ENCODE results near the gene BPGM. TPM values are rescaled to one million over a fixed set of nuclear protein-coding genes. Genes with fewer than 3 reads are reported as not detected.
A peak's percentile ranks its signal among the peaks of the same experiment; 100 is the strongest.

Gene BPGM
- total RNA-seq, 1 donor from 2014 or later, result 11.6 TPM

- Mint-ChIP-seq H3K27me3 (ENCODE audit: unreplicated experiment) (no peaks in the 10 kb centered on the region), H3K27ac (ENCODE audit: unreplicated experiment) (peak overlapping the region; percentile 84), H3K4me3 (ENCODE audit: unreplicated experiment) (no peak overlapping the region), H3K9me3 (ENCODE audit: unreplicated experiment) (no peaks in the 10 kb centered on the region), H3K4me1 (ENCODE audit: unreplicated experiment) (peaks cover 62% of the 10 kb centered on the region), H3K36me3 (ENCODE audit: unreplicated experiment) (no peaks in the 10 kb centered on the region)
- no peak for DNase-seq (ENCODE audit: extremely low spot score, unreplicated experiment)
- no peak for TF ChIP-seq CTCF (IDR thresholded peaks at IDR 0.05)
Measured at GRCh38 chr7:134709197-134709596, 62.5 kb downstream of the BPGM start.

GRCh38 chr7:134710511-134710853 lies 63.8 kb downstream of the BPGM start:
- Mint-ChIP-seq H3K27me3 (ENCODE audit: unreplicated experiment) (no peaks in the 10 kb centered on the region), H3K9me3 (ENCODE audit: unreplicated experiment) (no peaks in the 10 kb centered on the region), H3K36me3 (ENCODE audit: unreplicated experiment) (no peaks in the 10 kb centered on the region), H3K4me1 (ENCODE audit: unreplicated experiment) (peaks cover 60% of the 10 kb centered on the region), H3K27ac (ENCODE audit: unreplicated experiment) (peak overlapping the region; percentile 68), H3K4me3 (ENCODE audit: unreplicated experiment) (no peak overlapping the region)
- no peak for TF ChIP-seq CTCF (IDR thresholded peaks at IDR 0.05)
- no peak for DNase-seq (ENCODE audit: extremely low spot score, unreplicated experiment)

- no peak for DNase-seq (ENCODE audit: extremely low spot score, unreplicated experiment)
- peak overlapping the region; percentile 68 for H3K27ac Mint-ChIP-seq (ENCODE audit: unreplicated experiment)
- TF ChIP-seq CTCF (IDR thresholded peaks at IDR 0.05), result no peak
- H3K4me3 Mint-ChIP-seq (ENCODE audit: unreplicated experiment), result no peak overlapping the region
- no peaks in the 10 kb centered on the region for H3K36me3 Mint-ChIP-seq (ENCODE audit: unreplicated experiment)
- no peaks in the 10 kb centered on the region for H3K27me3 Mint-ChIP-seq (ENCODE audit: unreplicated experiment)
- H3K4me1 Mint-ChIP-seq (ENCODE audit: unreplicated experiment), result peaks cover 58% of the 10 kb centered on the region
- no peaks in the 10 kb centered on the region for H3K9me3 Mint-ChIP-seq (ENCODE audit: unreplicated experiment)
Measured at GRCh38 chr7:134710854-134711624, 64.4 kb downstream of the BPGM start.

GRCh38 chr7:134712196-134712595 lies 65.5 kb downstream of the BPGM start:
- Mint-ChIP-seq H3K4me1 (ENCODE audit: unreplicated experiment) (peaks cover 59% of the 10 kb centered on the region), H3K4me3 (ENCODE audit: unreplicated experiment) (no peak overlapping the region), H3K9me3 (ENCODE audit: unreplicated experiment) (no peaks in the 10 kb centered on the region), H3K27ac (ENCODE audit: unreplicated experiment) (peak overlapping the region; percentile 50), H3K36me3 (ENCODE audit: unreplicated experiment) (no peaks in the 10 kb centered on the region), H3K27me3 (ENCODE audit: unreplicated experiment) (no peaks in the 10 kb centered on the region)
- DNase-seq (ENCODE audit: extremely low spot score, unreplicated experiment), result no peak
- TF ChIP-seq CTCF (IDR thresholded peaks at IDR 0.05), result no peak

GRCh38 chr7:134714470-134715205 lies 68.0 kb downstream of the BPGM start:
- Mint-ChIP-seq H3K27ac (ENCODE audit: unreplicated experiment) (no peak overlapping the region), H3K27me3 (ENCODE audit: unreplicated experiment) (no peaks in the 10 kb centered on the region), H3K36me3 (ENCODE audit: unreplicated experiment) (no peaks in the 10 kb centered on the region), H3K4me1 (ENCODE audit: unreplicated experiment) (peaks cover 56% of the 10 kb centered on the region), H3K4me3 (ENCODE audit: unreplicated experiment) (no peak overlapping the region), H3K9me3 (ENCODE audit: unreplicated experiment) (no peaks in the 10 kb centered on the region)
- TF ChIP-seq CTCF (IDR thresholded peaks at IDR 0.05), result no peak
- no peak for DNase-seq (ENCODE audit: extremely low spot score, unreplicated experiment)
